HG03066 (cell line): ENCODE results near the gene OXCT1.
"Not testable (repeated sequence)": the region's sequence is repeated elsewhere in the genome, so short reads cannot be mapped to it uniquely, and the experiment has no call there.

Experiments
- ATAC-seq: cut with Tn5 transposase; IDR thresholded peaks from one replicate; pipeline ENCODE4 v1.9.1; 2021; ENCODE audit warnings: low read depth; ENCODE audit not compliant: unreplicated experiment

Gene OXCT1

GRCh38 chr5:41875121-41875520, 4.9 kb upstream of the OXCT1 start:
- ATAC-seq: no peak

GRCh38 chr5:41874512-41875060, 4.4 kb upstream of the OXCT1 start:
- ATAC-seq: no peak

GRCh38 chr5:41871852-41872251, 1.6 kb upstream of the OXCT1 start:
- ATAC-seq: no peak

- no peak for ATAC-seq
Measured at GRCh38 chr5:41870627-41871048, 413 bp upstream of the OXCT1 start.

GRCh38 chr5:41869151-41869723, 988 bp downstream of the OXCT1 start:
- no peak for ATAC-seq

- ATAC-seq: no peak
Measured at GRCh38 chr5:41863871-41864486, 6.2 kb downstream of the OXCT1 start.

GRCh38 chr5:41858890-41859289, 11.3 kb downstream of the OXCT1 start:
- no peak for ATAC-seq

GRCh38 chr5:41857989-41858388, 12.2 kb downstream of the OXCT1 start:
- ATAC-seq: no peak

- ATAC-seq: peak; percentile 91
Measured at GRCh38 chr5:41856644-41857491, 13.4 kb downstream of the OXCT1 start.

GRCh38 chr5:41852293-41852692, 17.9 kb downstream of the OXCT1 start:
- ATAC-seq: no peak

GRCh38 chr5:41851116-41851515, 19.1 kb downstream of the OXCT1 start:
- no peak for ATAC-seq

GRCh38 chr5:41848983-41849382, 21.2 kb downstream of the OXCT1 start:
- no peak for ATAC-seq

GRCh38 chr5:41845751-41846150, 24.5 kb downstream of the OXCT1 start:
- not testable (repeated sequence) for ATAC-seq

- no peak for ATAC-seq
Measured at GRCh38 chr5:41844502-41844901, 25.7 kb downstream of the OXCT1 start.

GRCh38 chr5:41843456-41844370, 26.5 kb downstream of the OXCT1 start:
- ATAC-seq: peak; percentile 51

- peak; percentile 85 for ATAC-seq
Measured at GRCh38 chr5:41842777-41843176, 27.4 kb downstream of the OXCT1 start.

GRCh38 chr5:41841325-41841724, 28.9 kb downstream of the OXCT1 start:
- no peak for ATAC-seq

GRCh38 chr5:41840251-41840650, 30.0 kb downstream of the OXCT1 start:
- ATAC-seq: no peak

GRCh38 chr5:41837793-41838192, 32.4 kb downstream of the OXCT1 start:
- no peak for ATAC-seq

GRCh38 chr5:41835645-41836044, 34.6 kb downstream of the OXCT1 start:
- no peak for ATAC-seq
